Bronchial smooth muscle cell (primary cell): ENCODE results near the gene UBE2D2. TPM values are rescaled to one million over a fixed set of nuclear protein-coding genes. Genes with fewer than 3 reads are reported as not detected.

ENCODE experiments used
- total RNA-seq: library from RNA; depleted of rRNA; stranded (reverse); fragments of >200 nt; gene quantifications from 2 replicates; pipeline ENCODE4 v1.2.1, GENCODE V29; 2014

The UBE2D2 gene
- 26.6 and 37.2 TPM in 2 replicates for total RNA-seq

DNA sequence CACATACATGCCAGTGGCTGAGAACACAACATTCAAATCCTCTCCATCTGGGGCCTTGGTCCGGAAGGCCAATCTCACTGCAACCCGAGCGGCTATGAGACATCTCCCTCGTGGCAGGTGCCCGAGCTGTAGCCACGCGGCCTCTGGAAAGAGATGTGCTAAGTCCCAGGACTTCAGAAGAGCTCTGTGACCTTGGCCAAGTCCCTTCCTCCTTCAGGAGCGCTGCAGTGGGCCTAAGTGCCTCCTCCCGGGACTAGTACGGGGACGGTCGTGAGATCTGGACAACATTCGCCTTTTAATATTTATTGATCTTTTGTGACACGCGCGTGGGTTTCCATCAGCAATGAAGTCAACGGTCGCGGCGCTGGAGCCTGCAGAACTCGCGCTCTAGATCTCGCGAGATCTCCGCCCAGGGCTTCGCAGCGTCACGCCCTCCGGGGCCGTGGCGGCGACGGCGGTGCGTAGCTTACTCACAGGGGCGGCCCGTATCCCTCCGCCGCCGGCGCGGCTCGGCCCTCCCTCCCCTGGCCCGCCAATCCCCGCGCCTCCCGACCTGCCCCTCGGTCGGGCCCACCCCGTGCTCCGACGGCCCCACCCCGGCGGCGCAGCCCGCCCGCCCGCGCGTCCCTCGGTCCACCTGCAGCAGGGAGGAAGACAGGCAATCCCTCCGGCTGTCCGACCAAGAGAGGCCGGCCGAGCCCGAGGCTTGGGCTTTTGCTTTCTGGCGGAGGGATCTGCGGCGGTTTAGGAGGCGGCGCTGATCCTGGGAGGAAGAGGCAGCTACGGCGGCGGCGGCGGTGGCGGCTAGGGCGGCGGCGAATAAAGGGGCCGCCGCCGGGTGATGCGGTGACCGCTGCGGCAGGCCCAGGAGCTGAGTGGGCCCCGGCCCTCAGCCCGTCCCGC lies at the start of gene UBE2D2:
Gene UBE2D2, plus strand, starts transcription at position 588 of the 903 bp plus-strand sequence. CDS start 453 bp downstream, outside the sequence.

DNA sequence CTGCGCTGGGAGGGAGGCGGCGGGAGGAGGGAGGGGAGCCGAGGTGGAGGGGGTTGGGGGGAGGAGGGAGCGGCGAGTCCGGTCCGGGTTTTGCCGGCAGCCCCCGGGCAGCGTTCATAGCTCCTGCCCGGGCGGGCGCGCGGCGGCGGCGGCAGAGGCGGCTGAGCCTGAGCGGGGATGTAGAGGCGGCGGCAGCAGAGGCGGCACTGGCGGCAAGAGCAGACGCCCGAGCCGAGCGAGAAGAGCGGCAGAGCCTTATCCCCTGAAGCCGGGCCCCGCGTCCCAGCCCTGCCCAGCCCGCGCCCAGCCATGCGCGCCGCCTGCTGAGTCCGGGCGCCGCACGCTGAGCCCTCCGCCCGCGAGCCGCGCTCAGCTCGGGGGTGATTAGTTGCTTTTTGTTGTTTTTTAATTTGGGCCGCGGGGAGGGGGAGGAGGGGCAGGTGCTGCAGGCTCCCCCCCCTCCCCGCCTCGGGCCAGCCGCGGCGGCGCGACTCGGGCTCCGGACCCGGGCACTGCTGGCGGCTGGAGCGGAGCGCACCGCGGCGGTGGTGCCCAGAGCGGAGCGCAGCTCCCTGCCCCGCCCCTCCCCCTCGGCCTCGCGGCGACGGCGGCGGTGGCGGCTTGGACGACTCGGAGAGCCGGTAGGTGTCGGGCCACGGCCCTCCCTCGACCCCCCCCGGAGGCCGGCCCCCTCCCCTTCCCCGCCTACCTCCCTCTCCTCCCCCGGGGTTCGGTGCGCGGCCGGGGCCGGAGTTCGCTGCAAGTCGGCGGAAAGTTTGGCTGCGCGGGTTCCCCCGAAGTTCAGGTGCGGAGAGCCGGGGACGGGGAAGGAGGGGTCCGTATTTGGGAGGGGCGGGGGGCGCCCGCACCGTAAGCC lies 87.3 kb downstream of the UBE2D2 start, which contains the start of gene CXXC5:
Gene CXXC5, plus strand, starts transcription at position 145 of the 877 bp plus-strand sequence. CDS start 32,175 bp downstream, outside the sequence.

Other genes starting within 250 kb of the UBE2D2 start
- gene PAIP2, start 219.5 kb upstream of the UBE2D2 start, total RNA-seq = 61.9 and 74.1 TPM in 2 replicates
- not detected in 2 replicates for gene SLC23A1, start 178.0 kb upstream of the UBE2D2 start, total RNA-seq
- not detected in 2 replicates for gene MZB1, start 171.4 kb upstream of the UBE2D2 start, total RNA-seq
- gene PROB1, start 166.2 kb upstream of the UBE2D2 start, total RNA-seq = 0.26 and 1.3 TPM in 2 replicates
- gene SPATA24, start 157.2 kb upstream of the UBE2D2 start, total RNA-seq = 3.5 and 7.7 TPM in 2 replicates
- 9.8 and 10.6 TPM in 2 replicates for gene DNAJC18, start 121.8 kb upstream of the UBE2D2 start, total RNA-seq
- not detected in 2 replicates for gene ECSCR, start 98.6 kb upstream of the UBE2D2 start, total RNA-seq
- gene SMIM33, start 90.3 kb upstream of the UBE2D2 start, total RNA-seq = not detected in 2 replicates
- gene STING1, start 78.6 kb upstream of the UBE2D2 start, total RNA-seq = 30.9 and 42.2 TPM in 2 replicates
- 63.5 and 75.4 TPM in 2 replicates for gene CXXC5, start 87.0 kb downstream of the UBE2D2 start, total RNA-seq
- under 0.01 and 0.17 TPM in 2 replicates for gene PSD2, start 234.5 kb downstream of the UBE2D2 start, total RNA-seq